Tracheal epithelial cell (primary cell): ENCODE measurements around the gene HNRNPCL1. TPM values are rescaled to one million over a fixed set of nuclear protein-coding genes. Genes with fewer than 3 reads are reported as not detected.

Source experiments
- total RNA-seq: library from RNA; depleted of rRNA; stranded (reverse); fragments of >200 nt; gene quantifications from 2 replicates; pipeline ENCODE4 v1.2.1, GENCODE V29; 2014

HNRNPCL1 gene
- total RNA-seq, result not detected in 2 replicates

GRCh38 chr1:12848620-12849019 is at the start of gene HNRNPCL1:
Gene HNRNPCL1 (minus strand): TSS chr1:12848720. CDS start chr1:12848289, 431 bp downstream.

GRCh38 chr1:12898170-12898569 is 49.6 kb upstream of the HNRNPCL1 start, which contains the start of gene PRAMEF10:
Gene PRAMEF10 (minus strand): TSS chr1:12898270. CDS start chr1:12895847, 2,423 bp downstream.

GRCh38 chr1:12886101-12886500 is 37.6 kb upstream of the HNRNPCL1 start, which contains the start of gene PRAMEF4:
Gene PRAMEF4 (minus strand): TSS chr1:12886201. CDS start chr1:12883394, 2,807 bp downstream.

GRCh38 chr1:12856786-12857185 is 8.3 kb upstream of the HNRNPCL1 start, which contains the start of gene PRAMEF2:
Gene PRAMEF2 (plus strand): TSS chr1:12857086. CDS start chr1:12859010, 1,924 bp downstream.

GRCh38 chr1:12831310-12831709 is 17.2 kb downstream of the HNRNPCL1 start, which contains the start of gene PRAMEF11:
Gene PRAMEF11 (minus strand): TSS chr1:12831410. CDS start chr1:12828789, 2,621 bp downstream.

Other genes starting within 250 kb of the HNRNPCL1 start
- 48.9 and 69.3 TPM in 2 replicates for gene DHRS3, start 230.5 kb downstream of the HNRNPCL1 start, total RNA-seq
- not detected in 2 replicates for gene AADACL4, start 204.6 kb downstream of the HNRNPCL1 start, total RNA-seq
- gene AADACL3, start 132.6 kb downstream of the HNRNPCL1 start, total RNA-seq, result not detected in 2 replicates
- gene CFAP107, start 102.5 kb downstream of the HNRNPCL1 start, total RNA-seq, result not detected in 2 replicates
- not detected in 2 replicates for gene PRAMEF12, start 75.0 kb downstream of the HNRNPCL1 start, total RNA-seq
- not detected in 2 replicates for gene PRAMEF1, start 57.3 kb downstream of the HNRNPCL1 start, total RNA-seq
- not detected in 2 replicates for gene PRAMEF11, start 17.3 kb downstream of the HNRNPCL1 start, total RNA-seq
- not detected in 2 replicates for gene PRAMEF2, start 8.4 kb upstream of the HNRNPCL1 start, total RNA-seq
- not detected in 2 replicates for gene PRAMEF4, start 37.5 kb upstream of the HNRNPCL1 start, total RNA-seq
- not detected in 2 replicates for gene PRAMEF10, start 49.5 kb upstream of the HNRNPCL1 start, total RNA-seq
- gene PRAMEF7, start 67.9 kb upstream of the HNRNPCL1 start, total RNA-seq, result not detected in 2 replicates
- gene PRAMEF6, start 98.9 kb upstream of the HNRNPCL1 start, total RNA-seq, result not detected in 2 replicates
- gene PRAMEF27, start 207.9 kb upstream of the HNRNPCL1 start, total RNA-seq, result not detected in 2 replicates
- not detected in 2 replicates for gene HNRNPCL3, start 212.0 kb upstream of the HNRNPCL1 start, total RNA-seq
- gene PRAMEF25, start 222.1 kb upstream of the HNRNPCL1 start, total RNA-seq, result not detected in 2 replicates